IPS-18a (cell line): ENCODE data around the gene PCYT1A.
A peak's percentile ranks its signal among the peaks of the same experiment; 100 is the strongest.
"Not testable (repeated sequence)": the region's sequence is repeated elsewhere in the genome, so short reads cannot be mapped to it uniquely, and the experiment has no call there.

Experiments
- H3K27ac ChIP-seq: one replicate; pipeline ENCODE4 v1.5.1; 2013; ENCODE audit warnings: low read length
- H3K27me3 ChIP-seq: one replicate; pipeline ENCODE4 v1.6.1; 2013; ENCODE audit warnings: mild to moderate bottlenecking, low read length; ENCODE audit not compliant: control insufficient read depth, insufficient read depth
- H3K36me3 ChIP-seq: one replicate; pipeline ENCODE4 v1.6.1; 2013; ENCODE audit warnings: low read depth, low read length; ENCODE audit not compliant: control insufficient read depth
- H3K4me1 ChIP-seq: one replicate; pipeline ENCODE4 v1.6.1; 2013; ENCODE audit warnings: low read depth, low read length; ENCODE audit not compliant: control insufficient read depth
- H3K4me3 ChIP-seq: one replicate; pipeline ENCODE4 v1.5.1; 2013; ENCODE audit warnings: low read length
- H3K9ac ChIP-seq: one replicate; pipeline ENCODE4 v1.6.1; 2013; ENCODE audit warnings: mild to moderate bottlenecking, low read length, moderate library complexity
- H3K9me3 ChIP-seq: one replicate; pipeline ENCODE4 v1.6.1; 2013; ENCODE audit warnings: low read depth, low read length; ENCODE audit not compliant: control insufficient read depth

The PCYT1A gene

DNA sequence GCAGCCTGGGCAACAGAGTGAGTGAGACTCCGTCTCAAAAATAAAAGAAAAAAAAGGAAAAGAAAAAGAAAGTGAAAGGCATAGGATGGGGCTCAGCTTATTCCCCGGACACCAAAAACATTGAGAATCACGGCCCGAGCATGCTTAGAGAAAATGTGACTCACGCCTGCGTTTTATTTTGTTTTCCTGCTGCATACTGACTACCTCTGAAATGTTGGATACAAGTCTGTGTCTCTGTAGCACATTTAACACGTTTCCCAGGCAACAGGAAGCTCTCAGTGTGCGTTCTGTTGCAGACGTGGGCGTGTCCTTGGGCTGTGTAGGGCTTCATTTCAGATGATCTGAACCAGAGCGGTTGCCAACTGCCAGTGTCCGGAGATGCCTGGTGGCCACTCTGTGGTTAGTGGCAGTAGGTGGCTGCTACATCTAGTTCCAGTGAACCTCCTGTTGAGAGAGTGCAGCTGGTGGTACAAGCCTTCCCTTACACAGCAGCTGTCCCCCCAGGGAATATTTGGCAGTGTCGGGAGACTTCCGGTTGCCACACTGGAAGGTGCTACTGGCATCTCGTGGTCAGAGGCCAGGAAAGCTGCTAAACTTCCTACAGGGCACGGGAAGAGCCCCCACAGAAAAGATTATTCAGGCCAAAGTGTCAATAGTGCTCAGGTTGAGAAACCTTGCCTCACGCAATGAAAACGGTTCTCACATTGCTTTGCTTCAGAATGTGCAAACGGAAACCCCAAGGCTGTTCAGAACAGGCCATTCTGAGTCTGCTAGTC, 68.1 kb downstream of the PCYT1A start:
- Histone ChIP-seq H3K4me1 (peaks cover 5% of the 10 kb centered on the region), H3K9me3 (no peaks in the 10 kb centered on the region), H3K9ac (no peak overlapping the region), H3K36me3 (no peaks in the 10 kb centered on the region), H3K27me3 (no peaks in the 10 kb centered on the region), H3K27ac (no peak overlapping the region), H3K4me3 (no peak overlapping the region)

- Histone ChIP-seq H3K27me3 (no peaks in the 10 kb centered on the region), H3K36me3 (no peaks in the 10 kb centered on the region), H3K27ac (no peak overlapping the region), H3K4me1 (peaks cover 5% of the 10 kb centered on the region), H3K9me3 (no peaks in the 10 kb centered on the region), H3K9ac (no peak overlapping the region), H3K4me3 (no peak overlapping the region)
These were observed 69.3 kb downstream of the PCYT1A start for GRCh38 chr3:196218155-196218712.

DNA sequence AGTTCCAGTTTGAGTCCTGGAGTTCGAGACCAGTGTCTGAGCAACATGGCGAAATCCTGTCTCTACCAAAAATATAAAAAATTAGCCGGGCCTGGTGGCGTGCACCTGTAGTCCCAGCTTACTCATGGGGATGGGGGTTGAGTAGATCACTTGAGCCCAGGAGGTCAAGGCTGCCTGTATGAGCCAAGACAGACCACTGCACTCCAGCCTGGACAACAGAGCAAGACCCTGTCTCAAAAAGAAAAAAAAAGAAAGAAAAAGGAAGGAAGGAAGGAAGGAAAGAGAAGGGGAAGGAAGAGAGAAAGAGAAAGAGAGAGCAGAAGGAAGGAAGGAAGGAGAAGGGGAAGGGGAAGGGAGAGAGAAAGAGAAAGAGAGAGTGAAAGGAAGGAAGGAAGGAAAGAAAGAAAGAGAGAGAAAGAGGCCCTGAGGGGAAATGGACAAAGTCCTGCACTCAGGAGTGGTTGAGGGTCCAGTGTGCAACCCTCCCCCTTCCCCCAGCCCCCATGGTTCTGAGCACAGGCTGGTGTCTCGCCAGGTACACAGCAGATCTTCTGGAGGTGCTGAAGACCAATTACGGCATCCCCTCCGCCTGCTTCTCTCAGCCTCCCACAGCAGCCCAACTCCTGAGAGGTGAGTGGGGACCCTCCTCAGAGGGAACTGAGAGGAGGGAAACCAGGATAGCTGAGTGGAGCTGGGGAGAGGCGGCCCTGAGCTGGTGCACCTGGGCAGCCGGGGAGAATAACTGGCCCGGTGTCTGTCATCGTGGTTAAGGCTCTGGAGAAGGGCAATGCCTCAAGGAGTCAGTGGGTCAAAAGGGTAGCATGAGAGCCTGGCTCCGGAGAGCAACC, 70.0 kb downstream of the PCYT1A start:
- Histone ChIP-seq H3K4me1 (peaks cover 5% of the 10 kb centered on the region), H3K27me3 (no peaks in the 10 kb centered on the region), H3K4me3 (peak overlapping the region; percentile 48), H3K36me3 (no peaks in the 10 kb centered on the region), H3K9me3 (no peaks in the 10 kb centered on the region), H3K9ac (no peak overlapping the region), H3K27ac (no peak overlapping the region)

DNA sequence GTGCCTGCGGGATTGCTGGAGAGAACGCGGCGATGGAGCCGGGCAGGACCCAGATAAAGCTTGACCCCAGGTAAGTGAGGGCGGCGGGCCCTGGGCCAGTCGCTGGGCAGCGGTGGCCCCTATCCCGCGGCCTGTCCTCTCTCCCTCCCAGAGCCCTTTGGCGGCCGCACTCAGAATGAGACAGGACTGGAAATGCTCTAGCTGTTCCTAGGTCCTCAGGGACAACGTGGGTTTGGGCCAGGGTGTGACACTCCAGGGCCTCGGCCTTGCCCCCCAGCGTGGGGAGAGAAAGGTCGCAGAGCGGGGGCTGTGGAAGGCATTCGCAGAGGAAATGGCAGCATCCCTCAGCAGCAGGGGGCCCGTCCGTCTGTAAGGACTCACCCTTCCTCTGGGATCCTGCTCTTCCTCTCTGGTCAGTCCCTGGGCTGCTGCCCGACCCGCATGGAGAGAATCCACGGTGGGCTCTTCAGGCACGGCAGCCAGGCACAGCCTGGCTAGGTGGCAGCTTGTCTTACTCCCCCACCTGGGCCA, 70.8 kb downstream of the PCYT1A start:
- H3K9me3 ChIP-seq = no peaks in the 10 kb centered on the region
- H3K36me3 ChIP-seq = no peaks in the 10 kb centered on the region
- peaks cover 5% of the 10 kb centered on the region for H3K4me1 ChIP-seq
- H3K9ac ChIP-seq = no peak overlapping the region
- H3K4me3 ChIP-seq = peak overlapping the region; percentile 48
- no peak overlapping the region for H3K27ac ChIP-seq
- H3K27me3 ChIP-seq = no peaks in the 10 kb centered on the region

DNA sequence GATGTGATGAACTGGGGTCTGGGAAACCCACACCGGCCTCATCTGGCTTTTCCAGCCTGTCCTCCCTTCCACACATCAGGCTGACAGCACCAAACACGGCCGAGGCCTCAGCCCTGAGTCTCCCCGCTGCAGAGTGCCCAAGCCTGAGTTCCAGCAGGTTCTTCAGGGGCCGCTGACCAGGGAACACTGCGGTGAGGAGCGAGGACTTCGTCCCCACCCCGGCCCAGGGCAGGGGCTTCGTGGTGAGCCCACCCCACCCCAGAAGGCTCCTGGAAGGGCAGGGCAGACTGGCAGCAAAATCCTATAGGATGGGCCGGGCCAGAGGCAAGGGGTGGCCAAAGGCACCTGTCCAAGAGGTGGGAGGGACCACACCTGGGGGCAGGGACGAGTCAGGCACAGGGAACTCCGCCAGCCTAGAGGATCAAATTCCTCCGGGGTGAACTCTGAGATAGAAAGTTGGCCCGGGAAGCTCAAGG, 71.4 kb downstream of the PCYT1A start, which contains the start of gene SLC51A:
SLC51A (plus strand) TSS at position 446 of the 476 bp plus-strand sequence. CDS start 179 bp downstream, outside the sequence.
- no peak within 1 kb of the TSS for H3K9ac ChIP-seq

GRCh38 chr3:196215493-196216020, 72.0 kb downstream of the PCYT1A start:
- H3K4me1 ChIP-seq = peaks cover 5% of the 10 kb centered on the region

More for the DNA sequence above, 71.4 kb downstream of the PCYT1A start, which contains the start of gene SLC51A:
- H3K27me3 ChIP-seq = no peaks in the 10 kb centered on the region
- H3K36me3 ChIP-seq = no peaks in the 10 kb centered on the region
- H3K9me3 ChIP-seq = no peaks in the 10 kb centered on the region
- H3K27ac ChIP-seq = no peak within 1 kb of the TSS
- H3K4me1 ChIP-seq = peaks cover 5% of the 10 kb centered on the region
- peak within 1 kb of the TSS; percentile 48 for H3K4me3 ChIP-seq

DNA sequence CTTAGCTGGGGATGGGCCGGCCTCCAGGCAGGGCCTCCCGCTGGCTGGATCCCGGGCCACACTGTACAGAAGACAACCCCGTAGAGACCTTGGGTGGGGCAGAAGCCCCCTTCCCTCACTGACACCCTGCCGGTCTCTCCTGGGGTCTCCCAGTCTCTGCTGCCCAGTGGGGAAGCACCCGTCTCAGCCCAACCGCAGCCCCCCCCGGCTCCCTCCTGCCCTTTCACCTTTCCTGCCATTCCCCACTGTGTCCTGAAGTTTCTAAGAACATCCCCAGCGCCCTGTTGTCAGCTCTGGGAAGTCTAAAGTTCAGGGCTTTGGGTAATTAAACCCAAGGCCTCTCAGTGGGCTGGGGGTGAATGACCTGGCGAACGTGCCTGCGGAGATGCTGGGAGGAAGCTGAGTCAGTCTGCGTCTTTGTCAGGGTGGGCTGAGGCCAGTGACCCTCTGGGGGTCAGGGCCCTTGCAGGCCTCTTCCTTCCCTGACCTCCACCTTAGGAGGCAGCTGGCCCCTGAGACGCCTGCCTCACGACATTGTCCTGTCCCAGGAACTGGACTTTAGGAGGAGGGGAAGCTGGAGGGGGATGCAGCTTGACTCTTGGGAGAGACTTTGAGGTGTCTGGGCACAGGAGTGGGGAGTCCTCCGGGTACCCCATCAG, 72.6 kb downstream of the PCYT1A start:
- Histone ChIP-seq H3K4me1 (peaks cover 5% of the 10 kb centered on the region), H3K9ac (no peak overlapping the region)

More at GRCh38 chr3:196215493-196216020, 72.0 kb downstream of the PCYT1A start:
- Histone ChIP-seq H3K27me3 (no peaks in the 10 kb centered on the region), H3K27ac (no peak overlapping the region), H3K9me3 (no peaks in the 10 kb centered on the region), H3K36me3 (no peaks in the 10 kb centered on the region), H3K9ac (no peak overlapping the region), H3K4me3 (no peak overlapping the region)

GRCh38 chr3:196210673-196211556, 76.6 kb downstream of the PCYT1A start, which contains the start of gene ZDHHC19:
Gene ZDHHC19 (minus strand): TSS chr3:196211400. CDS start chr3:196211315, 85 bp downstream.
- no peaks in the 10 kb centered on the region for H3K36me3 ChIP-seq
- peaks cover 3% of the 10 kb centered on the region for H3K4me1 ChIP-seq
- H3K9ac ChIP-seq = no peak within 1 kb of the TSS
- no peaks in the 10 kb centered on the region for H3K9me3 ChIP-seq
- H3K4me3 ChIP-seq = no peak within 1 kb of the TSS
- peaks cover 13% of the 10 kb centered on the region for H3K27me3 ChIP-seq
- H3K27ac ChIP-seq = no peak within 1 kb of the TSS

More for the DNA sequence above, 72.6 kb downstream of the PCYT1A start:
- H3K27me3 ChIP-seq = no peaks in the 10 kb centered on the region
- no peaks in the 10 kb centered on the region for H3K36me3 ChIP-seq
- H3K4me3 ChIP-seq = no peak overlapping the region
- H3K27ac ChIP-seq = no peak overlapping the region
- H3K9me3 ChIP-seq = no peaks in the 10 kb centered on the region

DNA sequence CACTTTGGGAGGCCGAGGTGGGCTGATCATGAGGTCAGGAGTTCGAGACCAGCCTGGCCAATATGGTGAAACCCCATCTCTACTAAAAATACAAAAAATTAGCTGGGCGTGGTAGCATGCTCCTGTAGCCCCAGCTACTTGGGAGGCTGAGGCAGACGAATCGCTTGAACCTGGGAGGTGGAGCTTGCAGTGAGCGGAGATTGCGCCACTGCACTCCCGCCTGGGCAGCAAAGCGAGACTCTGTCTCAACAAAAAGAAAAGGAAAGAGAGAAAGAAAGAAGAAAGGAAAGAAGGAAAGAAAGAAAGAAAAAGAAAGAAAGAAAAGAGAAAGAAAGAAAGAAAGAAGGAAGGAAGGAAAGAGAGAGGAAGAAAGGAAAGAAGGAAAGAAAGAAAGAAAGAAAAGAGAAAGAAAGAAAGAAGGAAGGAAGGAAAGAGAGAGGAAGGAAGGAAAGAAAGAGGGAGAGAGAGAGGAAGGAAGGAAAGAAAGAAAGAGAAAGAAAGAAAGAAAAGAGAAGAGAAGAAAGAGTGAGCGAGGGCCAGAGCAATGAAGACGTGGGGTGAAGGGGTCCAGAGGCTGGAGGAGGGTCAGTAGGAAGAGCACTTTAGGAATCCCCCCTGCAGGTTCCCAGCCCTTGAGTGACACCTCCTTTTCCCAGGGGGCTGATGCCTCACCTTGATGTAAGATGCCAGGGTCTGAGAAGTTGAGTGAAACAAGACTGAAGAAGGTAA, 77.4 kb downstream of the PCYT1A start:
- H3K9ac ChIP-seq, H3K36me3 ChIP-seq, H3K9me3 ChIP-seq, H3K4me1 ChIP-seq, H3K27ac ChIP-seq, H3K4me3 ChIP-seq: not testable (repeated sequence)
- peaks cover 13% of the 10 kb centered on the region for H3K27me3 ChIP-seq
